GM12801 (cell line): ENCODE results near the gene CFAP53.

Experiments used
- CTCF ChIP-seq: IDR thresholded peaks from one replicate; pipeline ENCODE4 v1.5.1; 2011; ENCODE audit warnings: control low read depth; ENCODE audit not compliant: insufficient read length; ENCODE audit errors: extremely low read depth

CFAP53 gene

GRCh38 chr18:50285631-50286321 is 19.5 kb upstream of the CFAP53 start:
- TF ChIP-seq CTCF: no peak

DNA sequence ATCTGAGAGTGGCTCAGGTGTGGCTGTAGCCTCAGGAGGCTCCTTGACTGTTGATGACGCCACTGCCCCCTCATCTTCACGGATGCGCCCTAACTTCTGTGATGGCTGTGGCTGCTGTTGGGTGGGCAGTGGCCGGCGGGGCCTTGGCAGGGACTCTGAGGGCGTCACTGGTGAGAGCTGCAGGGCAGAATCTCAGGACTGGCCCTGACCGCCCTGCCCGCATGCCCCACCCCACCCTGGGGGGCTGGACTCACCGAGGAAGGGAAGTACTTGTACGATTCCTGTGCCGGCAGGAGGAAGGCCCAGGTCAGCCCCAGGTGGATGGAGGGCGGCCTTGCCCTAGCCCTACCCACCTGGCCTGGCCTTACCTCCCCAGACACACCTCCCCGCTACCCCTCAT is 18.8 kb upstream of the CFAP53 start:
- TF ChIP-seq CTCF: no peak

DNA sequence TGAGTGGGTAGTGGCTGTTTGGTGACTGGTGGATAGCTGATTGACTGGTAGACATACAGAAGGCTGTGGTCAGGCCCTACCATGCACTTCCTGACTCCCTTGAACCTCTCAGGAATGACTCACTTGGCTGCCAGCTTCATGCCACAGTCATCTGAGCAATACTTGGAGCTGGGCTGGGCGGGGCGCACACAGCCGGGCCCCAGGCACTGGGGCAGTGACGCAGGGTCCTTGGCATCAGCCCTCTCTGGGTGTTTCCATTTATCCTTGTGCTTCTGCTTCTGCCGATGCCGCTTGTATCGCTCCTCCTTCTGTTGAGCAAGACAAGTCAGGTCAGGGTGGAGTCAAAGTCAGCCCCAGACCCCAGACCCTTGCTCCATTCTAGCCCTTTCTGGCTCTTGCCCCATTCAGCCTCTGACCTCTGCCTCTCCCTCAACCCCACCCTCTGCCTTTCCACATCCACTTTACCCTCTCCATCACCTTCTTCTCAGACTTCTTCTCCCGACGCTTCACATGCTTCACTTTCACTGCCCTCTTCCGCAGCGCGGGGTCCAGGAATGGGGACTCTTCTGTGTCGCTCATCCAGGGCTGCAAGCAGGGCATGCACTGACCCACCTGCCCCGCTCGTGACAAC is 18.1 kb upstream of the CFAP53 start:
- no peak for TF ChIP-seq CTCF

DNA sequence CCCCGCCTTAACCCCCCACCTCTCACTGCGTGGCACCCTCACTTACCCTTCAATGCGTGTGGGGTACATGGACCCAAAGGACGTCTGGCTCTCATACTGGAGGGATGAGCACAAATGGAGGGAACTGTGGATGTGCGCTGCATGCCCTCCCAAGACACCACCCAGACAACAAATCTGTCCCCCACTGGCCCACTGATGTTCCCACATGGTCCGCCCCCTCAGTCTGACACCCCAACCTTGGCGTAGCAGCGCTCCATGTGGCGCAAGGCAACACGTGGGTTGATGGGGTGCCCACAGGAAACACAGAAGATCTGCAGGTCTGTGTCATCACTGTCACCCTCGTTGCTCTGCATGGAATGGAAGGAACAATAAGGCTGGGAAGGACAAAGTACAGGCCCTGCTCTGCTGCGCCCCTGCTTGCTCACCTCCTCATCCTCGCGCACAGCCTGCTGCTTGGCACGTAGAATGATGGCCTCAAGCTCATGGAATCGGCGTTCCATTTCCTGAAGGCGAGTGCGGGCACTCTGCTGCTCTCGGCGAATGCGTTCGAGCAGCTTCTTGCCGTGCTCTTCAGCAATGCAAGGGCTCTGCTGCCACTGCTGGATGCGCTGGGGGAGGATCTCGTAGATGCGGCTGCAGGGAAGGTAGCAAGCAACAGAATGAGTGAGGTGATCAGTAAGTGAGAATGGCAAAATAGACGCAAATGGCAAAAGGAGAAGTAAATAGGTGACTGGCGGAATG is 17.3 kb upstream of the CFAP53 start:
- no peak for TF ChIP-seq CTCF

DNA sequence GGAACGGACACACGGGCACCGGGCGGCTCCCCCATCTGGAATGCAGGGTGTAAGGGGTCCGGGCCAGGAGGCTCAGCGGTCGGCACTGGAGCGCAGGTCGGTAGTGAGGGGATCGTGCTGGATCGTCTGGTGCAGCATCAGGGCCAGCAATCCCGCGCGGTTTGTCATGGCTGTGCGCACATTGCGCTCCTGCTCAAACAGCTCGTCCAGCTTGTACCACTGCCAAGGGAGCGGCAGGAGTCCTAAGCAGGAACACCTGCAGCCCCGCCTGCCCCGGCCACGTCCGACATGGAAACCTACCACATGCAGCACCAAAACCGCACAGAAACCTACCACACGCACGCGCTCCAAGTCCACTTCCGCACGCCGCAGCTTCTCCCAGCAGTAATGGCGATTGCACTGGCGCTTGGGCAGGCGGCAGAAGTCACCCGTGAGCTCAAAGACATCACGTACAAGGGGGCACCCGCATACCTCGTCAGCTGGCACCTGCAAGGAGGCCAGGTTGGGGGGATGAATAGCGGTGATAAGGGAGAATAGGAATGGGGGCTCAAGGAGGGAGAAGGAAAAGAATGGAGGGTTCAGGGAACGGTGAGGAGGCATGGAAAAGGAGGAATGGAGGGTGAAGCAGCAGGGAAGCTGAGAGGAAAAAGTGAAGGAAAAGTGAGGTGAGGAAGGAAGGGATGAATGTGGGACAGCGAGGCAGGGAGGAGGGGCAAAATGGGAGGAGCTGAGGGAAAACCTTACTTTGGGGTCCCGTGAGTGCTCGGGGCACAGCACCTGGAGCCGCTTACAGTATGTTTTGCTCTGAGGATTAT is 16.4 kb upstream of the CFAP53 start:
- no peak for TF ChIP-seq CTCF

DNA sequence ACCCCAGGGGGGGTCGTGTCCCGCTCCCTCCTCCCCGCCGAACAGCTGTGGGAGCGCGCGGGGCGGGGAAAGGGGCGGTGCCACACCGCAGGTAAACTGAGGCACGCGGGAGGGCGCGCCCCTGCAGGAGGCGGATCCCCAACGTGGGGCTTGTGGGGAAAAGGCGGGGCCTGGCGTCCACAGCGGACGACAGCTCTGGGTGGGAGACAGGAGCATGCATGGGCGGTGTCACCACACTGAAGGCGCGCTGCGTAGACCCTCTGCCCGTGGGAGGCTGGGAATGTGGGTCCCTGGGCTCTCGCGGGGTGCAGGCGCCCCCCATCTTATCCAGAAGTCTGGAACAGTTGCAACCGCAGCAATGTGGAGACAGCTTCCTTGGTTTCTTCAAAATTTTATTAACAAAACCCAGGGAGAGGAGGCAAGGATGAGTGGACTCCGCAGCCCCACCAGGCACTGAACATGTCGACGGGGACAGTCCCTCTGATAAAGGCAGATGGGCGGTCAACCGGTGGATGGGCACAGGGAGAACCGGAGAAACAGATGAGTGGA is 15.8 kb upstream of the CFAP53 start:
- no peak for TF ChIP-seq CTCF
